ENCODE data around the gene LRRK1.

LRRK1 gene

GRCh38 chr15:101026656-101027272, 107.6 kb downstream of the LRRK1 start:
- DNase-seq: no peak

DNA sequence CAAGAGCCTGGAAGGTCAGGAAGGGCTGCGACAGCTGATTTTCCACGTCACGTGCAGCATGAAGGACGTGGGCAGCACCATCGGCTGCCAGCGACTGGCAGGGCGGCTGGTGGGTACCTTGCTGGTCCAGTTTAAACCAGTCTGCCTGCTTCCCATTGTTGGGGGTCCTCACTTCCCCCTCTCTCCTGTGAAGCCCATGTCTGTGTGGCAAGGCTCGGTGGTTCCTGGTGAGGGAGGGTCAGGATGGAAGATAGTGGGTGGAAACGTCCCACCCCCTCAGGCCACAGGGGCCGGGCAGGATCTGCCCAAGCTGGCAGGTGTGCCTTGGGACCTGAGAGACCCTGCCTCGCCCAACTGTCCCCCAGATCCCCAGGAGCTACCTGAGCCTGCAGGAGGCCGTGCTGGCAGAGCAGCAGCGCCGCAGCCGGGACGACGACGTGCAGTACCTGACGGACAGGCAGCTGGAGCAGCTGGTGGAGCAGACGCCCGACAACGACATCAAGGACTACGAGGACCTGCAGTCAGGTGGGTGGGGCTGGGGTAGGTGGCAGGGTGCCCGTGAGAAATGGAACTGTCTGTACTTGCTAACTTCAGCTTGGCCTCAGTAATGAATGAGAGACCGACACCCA, 108.2 kb downstream of the LRRK1 start:
- DNase-seq: no peak

- no peak for DNase-seq
Measured at GRCh38 chr15:101027920-101028319, 108.8 kb downstream of the LRRK1 start.

DNA sequence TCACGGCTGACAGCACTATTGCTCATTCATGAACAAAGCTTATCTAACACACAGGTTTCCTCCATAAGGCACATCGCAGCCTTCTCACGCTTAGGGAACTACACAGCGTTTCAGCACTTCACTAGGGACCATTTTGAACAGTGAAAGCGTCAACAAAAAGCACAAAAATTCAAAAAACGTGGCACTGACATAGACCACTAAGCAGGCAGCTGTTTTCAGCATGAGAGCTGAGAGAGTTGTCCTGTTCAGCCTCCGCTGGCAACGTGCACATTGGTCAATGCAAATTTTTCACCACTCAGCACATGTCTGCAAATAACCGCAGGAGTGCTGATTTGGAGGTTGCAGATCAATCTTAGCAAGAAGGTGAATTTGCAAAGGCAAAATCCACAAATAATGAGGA, 109.2 kb downstream of the LRRK1 start:
- DNase-seq: no peak

GRCh38 chr15:101028772-101029438, 109.7 kb downstream of the LRRK1 start:
- no peak for DNase-seq

DNA sequence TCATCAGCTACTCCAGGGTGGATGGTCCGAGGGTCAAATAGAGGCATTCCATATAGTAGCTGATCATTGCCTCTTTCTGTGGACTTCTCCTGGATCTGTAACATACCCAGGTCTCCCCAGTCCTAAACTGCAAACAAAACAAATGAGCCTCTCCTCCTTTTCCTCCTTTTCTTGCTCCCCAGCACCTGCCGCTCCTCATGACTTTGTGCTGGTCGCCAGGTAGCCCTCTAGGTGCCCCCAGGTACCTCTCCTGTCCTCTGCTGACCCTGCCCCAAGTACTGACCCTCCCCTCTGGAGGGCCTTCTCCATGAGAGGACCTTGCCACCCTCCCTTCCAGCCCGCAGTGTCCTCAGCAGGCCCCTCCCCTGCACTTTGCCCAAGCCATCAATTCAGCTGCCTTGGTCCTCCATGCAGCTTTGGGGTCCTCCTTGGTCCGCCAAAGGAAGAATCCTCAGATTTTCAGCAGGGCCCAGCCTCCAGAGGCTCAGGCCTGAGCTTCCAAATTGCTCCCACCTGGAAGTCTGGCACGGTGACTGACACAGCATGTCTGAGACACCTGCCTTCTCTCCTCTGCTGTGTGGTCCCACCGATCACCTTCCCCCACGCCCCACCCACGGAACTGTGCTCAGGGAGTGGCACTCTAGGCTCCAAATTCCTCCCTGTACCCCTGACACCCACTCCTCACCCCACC, 111.0 kb downstream of the LRRK1 start:
- no peak for DNase-seq

DNA sequence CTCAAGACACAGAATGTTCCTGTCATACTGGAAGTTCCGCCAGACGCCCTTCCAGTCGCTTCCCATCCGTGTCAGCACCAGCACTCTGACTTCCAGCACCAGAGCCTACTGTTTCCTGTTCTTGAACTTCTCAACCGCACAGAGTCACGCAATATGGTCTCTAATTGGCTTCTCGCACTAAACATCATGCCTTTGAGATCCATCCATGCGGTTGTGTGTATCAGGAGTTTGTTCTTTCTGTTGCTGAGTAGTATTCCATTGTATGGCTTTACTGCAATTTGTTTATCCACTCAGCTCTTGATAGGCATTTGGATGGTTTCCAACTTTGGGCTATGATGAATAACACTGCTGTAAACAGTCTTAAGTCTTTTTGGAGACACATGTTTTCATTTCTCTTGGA, 112.1 kb downstream of the LRRK1 start:
- no peak for DNase-seq

- no peak for DNase-seq
Measured at GRCh38 chr15:101033801-101034200, 114.6 kb downstream of the LRRK1 start.

GRCh38 chr15:101035611-101036010, 116.5 kb downstream of the LRRK1 start:
- no peak for DNase-seq

GRCh38 chr15:101036189-101036588, 117.0 kb downstream of the LRRK1 start:
- DNase-seq: no peak

- no peak for DNase-seq
Measured at GRCh38 chr15:101037090-101037830, 118.1 kb downstream of the LRRK1 start.

DNA sequence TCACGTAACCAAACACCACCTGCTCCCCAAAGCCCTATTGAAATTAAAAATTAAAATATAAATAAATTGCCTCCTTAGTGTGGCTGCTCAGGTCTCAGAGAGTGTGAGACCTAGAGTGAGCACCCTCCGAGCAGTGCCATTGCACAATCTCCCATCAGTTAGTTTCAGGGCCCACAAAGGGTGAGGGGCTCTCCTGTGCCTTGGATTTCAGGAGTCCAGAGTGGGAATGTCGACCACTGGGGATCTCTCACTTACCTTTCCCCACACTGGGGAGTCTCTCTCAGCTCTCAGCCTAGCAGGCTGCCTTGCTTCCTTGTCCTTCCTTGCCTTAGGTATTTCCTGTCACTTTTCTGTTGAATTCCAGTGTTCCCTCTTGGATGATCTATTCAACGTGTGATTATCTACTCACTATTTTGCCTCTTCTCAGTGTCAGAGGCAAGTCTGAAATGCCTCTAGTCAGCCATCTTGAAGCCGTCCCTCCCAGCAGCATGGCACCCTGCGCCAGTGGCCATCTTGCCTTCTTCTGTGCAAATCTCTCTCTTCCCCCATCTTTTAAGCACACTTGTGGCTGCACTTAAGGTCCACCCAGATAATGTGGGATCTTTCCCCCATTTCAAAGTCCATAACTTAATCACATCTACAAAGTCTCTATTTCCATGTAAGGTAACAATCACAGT, 119.3 kb downstream of the LRRK1 start:
- DNase-seq: no peak

- no peak for DNase-seq
Measured at GRCh38 chr15:101039461-101039860, 120.3 kb downstream of the LRRK1 start.

- DNase-seq: no peak
Measured at GRCh38 chr15:101042320-101042719, 123.2 kb downstream of the LRRK1 start.

DNA sequence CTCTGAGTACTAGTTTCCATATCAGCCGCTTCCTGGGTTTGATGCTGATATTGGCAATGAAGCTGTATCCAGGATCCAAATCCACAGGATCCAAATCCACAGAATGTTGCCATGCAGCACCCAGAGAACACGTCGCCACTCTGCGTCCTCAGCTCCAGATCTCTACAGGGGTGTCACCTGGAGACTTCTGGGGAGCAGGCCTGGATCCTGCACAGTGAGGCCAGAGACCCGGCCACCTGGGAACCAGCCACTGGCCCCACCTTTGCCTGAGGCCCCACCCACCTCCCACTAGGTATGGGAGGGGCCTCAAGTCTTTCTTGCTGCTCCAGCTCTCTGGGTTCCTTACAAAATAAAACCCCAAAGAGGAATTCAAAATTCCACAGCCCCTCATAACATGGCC, 123.9 kb downstream of the LRRK1 start:
- no peak for DNase-seq

GRCh38 chr15:101043911-101044624, 124.9 kb downstream of the LRRK1 start:
- no peak for DNase-seq

- no peak for DNase-seq
Measured at GRCh38 chr15:101044625-101045235, 125.6 kb downstream of the LRRK1 start.

DNA sequence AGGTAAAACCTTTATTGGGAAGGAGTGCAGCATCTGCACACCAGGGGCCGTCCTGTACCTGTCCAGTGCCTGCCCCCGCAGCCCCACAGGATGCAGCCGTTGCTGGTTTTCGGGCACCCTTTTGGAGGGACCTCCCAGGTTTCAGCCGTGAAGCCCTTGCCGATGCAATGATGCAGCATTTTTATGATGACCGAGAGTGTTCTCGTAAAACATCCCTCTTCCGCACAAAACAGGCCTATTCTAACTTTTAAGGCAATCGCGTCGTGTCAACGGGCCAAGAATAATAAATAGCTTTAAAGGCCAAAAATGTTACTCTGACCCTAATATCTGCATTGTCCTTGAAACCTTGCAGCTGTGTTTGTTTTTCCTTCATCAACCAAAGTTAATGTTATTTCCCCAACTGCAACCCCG, 126.1 kb downstream of the LRRK1 start:
- no peak for DNase-seq

GRCh38 chr15:101045835-101046691, 126.9 kb downstream of the LRRK1 start:
- DNase-seq: no peak

DNA sequence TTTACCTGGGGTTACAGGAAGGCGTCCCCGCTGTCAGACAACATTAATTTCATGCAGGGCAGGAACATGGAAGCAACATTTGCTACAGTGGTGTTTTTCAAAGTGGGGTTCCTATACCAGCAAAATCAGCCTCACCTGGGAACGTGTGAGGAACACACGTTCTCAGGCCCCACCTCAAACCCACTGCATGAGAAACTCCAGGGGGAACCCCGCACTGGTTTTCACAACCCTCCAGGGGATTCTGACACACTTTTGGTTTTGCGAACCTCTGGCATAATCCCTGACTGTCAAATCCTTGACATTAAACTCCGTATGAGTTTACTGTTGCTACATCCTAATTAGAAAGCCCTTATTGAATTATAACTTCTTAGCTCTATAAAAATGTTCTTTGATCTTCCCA, 127.7 kb downstream of the LRRK1 start:
- DNase-seq: no peak
